Fibroblast of upper back skin (primary cell): ENCODE data around the gene PLB1.

Source experiments
- DNase-seq: peaks from one replicate; pipeline ENCODE4 v3.0.0-alpha.2; 2013

Gene PLB1

DNA sequence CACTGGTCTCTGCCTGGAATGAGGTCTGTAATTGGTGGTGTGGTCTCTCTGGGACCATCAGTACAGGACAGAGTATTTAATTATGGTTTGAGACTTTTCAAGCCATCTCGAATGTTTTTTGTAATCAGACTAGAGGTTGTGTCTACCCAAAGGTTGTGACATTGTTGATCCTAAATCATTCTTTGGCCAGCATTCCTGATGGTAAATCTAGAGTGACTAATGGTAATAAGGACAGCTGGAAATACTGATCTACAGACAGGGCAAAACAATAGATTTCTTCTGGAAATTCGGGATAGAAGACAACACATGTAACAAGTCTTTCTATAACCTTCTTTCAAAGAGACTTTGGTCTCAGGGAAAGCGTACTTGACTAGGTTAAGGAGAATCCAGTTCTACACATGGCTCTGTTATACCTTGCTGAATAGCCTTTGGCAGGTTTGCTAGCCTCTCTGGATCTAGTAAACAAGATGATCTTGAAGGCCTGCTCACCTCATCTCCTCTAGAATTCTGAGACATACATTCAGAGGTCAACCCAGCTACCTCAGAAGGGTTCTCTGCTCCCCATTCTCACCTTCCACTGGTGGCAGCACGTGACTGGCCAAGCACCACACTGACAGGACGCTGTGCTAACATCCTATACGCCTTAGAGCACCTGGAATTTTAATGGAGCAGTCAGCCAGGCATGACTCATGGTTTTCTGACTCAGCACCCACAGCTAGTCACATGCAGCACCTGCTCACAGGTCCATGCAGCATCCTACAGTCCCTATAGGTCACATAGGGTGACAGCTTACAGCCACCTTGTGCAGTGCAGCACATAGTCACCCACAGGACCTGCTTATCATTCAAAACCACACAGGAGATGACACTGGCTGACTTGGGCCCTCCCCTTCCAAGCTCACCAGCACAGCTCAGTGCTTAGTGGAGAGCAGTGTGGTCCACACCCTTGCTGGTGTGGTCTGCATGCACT, 12.2 kb downstream of the PLB1 start:
- DNase-seq = no peak

DNA sequence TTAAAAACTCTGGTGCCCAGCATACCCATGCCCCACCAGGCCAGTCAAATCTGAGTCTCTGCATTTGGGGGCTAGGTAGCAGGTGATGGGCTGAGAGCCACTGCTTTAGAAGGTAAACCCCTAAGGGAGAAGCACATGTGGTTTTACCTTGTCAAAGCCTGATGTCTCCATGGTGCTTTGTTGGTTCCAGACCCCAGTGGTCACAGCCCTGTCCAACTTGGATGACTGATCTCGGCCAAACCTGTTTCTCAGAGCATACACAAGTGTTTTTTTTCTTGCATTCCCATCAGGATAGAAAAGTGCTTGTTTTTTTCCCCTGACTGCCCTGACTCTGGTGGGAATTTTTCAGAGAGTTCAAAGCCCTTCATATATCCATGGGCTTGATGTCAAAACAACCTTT, 13.5 kb downstream of the PLB1 start:
- no peak for DNase-seq

DNA sequence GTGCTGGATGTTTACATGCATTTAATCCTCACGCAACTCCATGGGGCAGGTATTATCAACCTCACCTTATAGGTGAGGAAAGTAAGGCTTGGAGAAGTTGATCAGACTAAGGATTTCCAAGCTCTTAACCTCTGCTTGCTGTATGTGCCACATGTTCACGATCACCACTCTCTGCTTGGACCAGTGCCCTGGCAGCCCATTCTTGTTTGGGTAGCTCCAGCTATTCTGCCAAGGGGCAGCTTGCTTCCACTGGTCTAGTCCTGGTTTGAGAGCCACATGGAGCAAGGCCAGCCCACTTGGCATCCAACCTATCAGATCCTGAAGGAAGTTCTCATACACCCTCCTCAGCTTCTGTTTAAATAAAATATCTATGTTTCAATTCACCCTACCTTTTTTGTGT, 14.3 kb downstream of the PLB1 start:
- no peak for DNase-seq

DNA sequence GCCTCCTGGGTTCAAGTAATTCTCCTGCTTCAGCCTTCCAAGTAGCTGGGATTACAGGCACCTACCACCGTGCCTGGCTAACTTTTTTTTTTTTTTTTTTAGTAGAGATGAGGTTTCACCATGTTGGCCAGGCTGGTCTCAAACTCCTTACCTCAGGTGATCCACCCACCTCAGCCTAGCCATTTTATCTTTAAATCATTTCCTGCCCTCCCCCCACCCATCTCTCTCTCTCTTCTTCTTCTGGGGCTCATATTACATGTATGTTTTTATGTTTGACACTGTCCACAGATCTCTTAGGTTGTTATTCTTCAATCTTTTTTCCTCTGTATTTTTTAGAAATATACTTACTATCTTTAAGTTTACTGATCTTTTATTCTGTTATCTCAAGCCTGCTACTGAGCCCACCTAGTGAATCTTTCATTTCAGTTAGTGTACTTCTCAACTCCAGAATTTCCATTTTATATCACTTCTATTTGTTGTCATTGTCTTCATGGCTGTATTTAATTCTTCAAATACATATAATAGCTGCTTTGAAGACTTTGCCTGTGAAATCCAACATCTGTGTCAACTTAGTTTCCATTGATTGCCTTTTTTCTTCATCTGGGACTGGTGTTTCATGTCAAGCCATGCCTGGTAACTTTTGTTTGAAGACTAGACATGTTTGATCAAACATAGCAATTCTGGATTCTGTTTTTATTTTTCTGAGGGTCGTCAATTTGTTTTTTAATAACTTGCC, 16.2 kb downstream of the PLB1 start:
- DNase-seq = no peak

DNA sequence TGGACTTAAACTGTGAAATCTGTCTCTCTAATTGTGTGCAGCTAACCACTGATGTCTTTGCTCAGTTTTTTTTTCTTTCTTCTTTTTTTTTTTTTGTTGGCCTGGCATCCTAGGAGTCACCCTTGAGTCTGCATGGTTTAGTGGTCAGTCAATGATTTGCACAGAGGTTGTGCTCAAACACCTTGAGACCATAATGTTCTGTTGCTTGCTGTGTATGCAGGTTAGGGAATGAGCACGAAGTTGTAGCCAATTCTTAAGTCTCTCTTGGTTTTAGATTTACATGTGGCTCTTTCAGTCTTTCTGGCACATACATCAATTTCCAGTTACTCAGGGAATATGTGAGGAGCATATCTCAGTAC, 16.7 kb downstream of the PLB1 start:
- DNase-seq = no peak

DNA sequence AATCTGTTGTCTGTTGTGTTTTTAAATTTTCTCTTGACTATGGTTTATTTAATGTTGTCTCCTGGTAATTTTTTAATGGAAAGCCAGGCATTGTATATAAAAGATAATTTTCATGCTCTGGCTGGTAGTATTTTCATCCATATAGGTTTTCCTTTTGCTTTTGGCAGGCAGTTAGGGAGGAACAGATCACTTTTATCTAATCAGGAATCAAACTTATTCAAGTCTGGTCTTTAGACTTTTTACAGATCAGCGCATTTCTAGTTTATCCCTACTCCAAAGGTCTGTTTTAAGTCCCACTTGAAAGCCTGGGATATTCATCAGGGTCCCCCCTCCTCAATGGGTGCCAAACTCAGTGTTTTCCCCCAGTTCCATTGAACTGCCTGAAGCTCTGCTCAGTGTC, 17.2 kb downstream of the PLB1 start:
- no peak for DNase-seq

DNA sequence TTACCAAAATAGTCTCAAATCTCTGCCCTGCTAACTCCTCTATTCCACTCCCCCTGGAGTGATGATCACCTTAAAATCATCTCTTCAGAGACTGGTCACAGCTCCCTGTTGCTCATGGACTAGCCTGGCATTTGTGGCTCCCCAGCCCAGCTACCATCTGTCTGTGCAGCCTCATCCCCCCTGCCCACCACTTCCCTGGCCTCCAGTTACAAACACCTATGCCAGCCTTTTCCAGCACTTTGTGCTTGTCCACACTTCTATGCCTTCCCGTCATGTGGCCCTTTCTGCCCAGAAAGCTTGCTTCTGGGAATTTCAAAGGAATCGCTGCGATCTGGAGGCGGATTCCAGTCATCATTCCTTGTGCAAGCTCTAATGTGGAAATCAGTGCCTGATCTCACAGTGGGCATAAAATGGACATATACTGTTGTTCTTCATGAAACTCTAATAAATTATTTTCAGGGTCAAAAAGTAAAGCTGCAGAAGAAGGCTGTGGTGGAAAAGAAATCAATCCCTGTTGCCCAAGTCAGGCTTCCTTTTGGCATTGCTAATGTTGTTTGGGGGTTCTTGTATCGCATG, 19.4 kb downstream of the PLB1 start:
- no peak for DNase-seq

DNA sequence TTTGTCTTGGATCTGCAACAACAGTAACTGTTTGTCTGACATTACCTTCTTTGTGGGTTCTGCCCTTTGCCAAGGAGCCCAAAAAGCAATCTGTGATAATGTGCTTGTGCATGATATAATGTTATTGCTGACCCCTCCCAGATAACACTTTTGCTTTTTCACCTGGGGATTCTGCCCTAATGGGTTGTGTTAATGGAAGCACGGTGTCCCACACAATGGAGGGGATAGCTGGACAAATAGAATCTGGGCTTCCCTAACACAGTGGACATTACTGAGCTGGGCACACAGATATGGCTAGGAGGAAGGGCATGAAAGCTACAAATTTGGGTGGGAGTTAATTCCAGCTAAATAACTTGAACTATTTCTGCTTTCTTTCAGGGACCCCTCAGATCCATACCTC, 20.6 kb downstream of the PLB1 start:
- no peak for DNase-seq

DNA sequence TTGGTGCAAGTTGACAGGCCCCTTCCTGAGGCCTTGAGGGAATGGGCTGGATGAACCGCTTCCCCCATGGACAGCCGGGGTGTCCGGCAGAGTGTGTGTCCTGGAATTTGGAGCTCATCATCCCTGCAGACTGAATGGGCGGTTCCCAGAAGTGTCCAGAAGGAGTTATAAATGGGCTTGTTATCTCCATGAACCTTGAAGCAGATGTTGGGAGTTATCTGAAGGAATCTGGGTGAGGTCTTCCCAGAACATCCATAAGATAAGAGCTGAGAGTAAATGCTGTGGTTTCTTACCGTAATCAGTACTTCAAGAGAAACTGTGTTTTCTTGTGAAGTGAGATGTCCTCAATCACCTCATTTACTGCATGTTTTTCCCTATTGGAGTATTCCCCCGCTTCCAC, 21.1 kb downstream of the PLB1 start:
- DNase-seq = no peak

DNA sequence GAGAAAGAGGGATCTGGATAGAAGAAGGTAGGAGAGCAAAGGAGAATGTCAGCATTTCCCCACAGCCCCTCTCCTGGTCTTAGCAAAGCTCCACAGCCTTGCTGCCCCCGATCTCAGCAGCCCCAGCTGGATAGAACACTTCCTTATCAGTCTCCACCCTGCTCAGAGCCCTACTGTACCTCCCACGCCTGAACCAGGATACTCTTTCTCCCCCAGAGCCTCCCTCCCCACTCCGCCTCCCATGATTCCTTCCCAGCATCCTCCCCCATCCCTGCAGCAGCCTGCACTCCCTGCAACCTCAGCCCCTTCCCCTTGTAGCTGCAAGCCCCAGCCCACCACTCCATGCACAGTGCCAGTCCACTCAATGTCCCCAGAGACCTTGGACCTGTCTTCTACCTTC, 25.8 kb downstream of the PLB1 start:
- no peak for DNase-seq

DNA sequence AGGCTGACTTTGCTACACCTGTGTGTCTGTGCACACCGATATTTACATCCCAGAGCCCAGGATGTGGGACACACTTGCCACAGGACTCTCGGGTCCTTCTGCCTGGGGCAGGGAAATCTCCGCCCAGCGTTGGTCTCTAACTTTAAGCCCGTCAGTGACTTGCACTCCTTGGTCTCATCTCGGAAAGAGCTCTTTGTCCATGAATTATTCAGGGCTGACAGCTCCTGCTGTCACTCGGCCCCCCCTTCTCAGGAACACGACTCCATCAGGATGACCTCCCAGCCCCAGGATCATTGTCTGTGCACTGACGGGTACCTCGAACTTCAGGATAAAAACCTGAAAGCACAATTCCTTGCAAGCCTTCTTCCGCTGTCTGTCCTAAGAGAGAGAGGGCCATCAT, 26.6 kb downstream of the PLB1 start:
- no peak for DNase-seq

DNA sequence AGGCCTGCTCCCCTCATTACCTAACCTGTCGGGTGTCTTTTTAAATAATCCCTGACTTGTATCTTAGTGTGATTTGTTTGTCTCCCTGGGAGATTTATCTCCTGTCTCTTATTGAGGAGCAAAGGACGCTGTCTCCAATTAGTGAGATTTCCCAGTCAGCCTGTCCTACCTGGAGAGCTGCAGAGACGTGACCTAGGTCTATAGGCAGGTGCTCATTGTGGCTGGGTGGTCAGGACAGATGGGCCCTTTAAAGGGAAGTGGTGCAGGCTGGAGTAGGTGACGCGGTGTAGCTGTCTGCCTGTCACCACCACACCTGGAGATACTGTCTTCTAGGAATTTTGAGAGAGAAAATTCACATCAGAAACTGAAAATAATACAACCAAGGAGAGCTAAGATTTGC, 28.0 kb downstream of the PLB1 start:
- no peak for DNase-seq

DNA sequence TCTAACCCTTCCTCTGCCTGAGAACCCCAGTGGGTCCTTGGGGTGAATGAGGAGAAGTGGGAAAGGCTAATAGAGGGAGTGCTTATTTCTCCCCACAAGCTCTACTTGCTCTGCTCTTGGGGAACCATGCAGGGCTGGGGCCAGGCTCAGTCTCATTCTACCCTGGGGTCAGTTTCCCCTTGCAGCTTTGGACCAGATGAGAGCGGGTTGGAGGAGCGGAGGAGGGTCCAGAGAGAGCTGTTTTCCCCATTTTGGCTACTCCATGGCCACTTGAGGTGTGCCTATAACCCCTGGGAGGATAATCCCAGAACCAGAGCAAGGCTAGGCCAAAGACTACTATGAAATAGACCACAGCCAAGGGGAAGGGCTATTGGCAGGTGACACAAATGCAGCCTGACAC, 29.6 kb downstream of the PLB1 start:
- no peak for DNase-seq

DNA sequence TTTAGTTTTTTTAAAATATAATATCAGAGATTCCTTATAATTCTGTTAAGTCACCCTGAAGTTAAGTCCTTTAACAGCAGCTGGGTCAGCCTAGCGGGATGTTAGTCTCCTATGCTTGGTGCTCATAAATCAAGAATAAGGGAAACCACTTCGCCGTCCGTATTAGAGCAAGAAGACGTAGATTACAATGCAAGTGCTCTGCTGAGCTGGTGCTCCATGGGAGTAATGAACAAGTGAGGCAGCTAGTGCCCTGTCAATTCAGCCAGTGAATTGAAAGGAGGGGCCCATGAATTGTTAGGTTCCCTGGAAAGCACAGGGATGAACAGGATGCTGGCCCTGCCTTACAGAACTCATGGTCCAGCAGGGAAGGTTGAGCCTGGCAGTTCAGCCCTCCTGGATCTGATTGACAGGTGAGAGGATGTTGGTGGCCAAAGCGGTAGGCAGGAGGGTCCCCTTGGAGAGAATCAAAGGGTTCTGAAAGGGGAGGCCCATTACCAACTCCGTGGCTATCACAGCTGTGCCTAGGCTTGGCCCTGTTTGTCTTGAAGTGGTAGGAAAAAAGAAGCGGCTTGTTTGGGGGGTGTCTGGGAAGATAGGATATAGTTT, 30.8 kb downstream of the PLB1 start:
- no peak for DNase-seq

DNA sequence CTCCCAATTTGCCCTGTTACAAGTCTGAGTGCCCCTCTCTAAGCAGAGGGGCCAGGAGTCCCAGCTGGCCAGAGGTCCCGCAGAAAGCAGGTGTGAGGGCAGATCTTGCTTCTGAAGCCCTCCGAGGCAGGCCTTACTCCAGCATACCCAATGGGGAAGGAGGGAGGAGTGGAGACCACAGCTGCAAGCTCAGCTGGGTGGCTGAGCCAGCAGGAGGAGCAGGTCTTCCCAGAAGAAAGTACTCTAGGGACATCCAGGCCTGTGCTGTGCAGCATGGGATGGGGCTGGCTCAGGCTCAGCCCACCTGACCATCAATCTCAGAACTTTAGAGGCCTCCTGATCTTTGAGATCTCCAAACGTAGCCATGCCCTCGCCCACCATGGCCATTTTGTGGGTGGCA, 31.3 kb downstream of the PLB1 start:
- no peak for DNase-seq

DNA sequence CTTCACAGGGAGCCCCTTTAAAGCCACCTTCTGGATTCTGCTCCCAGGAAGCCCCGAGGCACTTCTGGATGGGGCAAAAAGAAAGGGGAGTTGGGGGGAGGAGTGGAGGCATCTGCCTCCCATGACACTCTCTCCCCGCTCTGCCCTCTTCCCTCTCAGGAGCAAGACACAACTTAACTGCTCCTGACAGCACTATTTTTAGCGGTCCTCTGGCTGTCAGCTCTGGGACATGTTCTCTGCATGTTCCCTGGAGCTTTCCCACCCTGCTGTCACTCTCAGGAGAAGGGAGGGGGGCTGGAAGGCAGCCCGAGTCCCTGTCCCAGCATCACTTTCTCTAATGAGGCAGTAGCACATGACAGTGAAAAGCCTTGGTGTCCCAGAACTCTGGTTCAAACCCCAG, 32.3 kb downstream of the PLB1 start:
- no peak for DNase-seq

DNA sequence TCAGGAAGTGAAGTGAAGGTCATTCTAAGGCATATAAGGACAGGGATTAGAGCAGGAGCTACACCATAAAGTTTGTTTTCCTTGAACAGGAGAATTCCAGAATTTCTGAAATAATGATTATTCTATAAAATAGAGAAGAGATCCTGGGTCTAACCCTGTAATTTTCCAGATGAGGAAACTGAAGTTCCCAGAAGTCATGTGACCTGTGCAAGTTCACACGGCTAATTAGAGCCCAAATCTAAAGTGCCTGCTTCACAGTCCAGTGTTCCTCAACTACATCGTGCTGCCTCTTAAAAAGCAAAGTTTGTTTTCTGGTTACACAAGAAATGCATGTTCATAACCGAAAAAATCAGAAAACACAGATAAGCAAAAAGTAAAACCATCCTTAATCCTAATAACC, 34.9 kb downstream of the PLB1 start:
- DNase-seq = no peak

DNA sequence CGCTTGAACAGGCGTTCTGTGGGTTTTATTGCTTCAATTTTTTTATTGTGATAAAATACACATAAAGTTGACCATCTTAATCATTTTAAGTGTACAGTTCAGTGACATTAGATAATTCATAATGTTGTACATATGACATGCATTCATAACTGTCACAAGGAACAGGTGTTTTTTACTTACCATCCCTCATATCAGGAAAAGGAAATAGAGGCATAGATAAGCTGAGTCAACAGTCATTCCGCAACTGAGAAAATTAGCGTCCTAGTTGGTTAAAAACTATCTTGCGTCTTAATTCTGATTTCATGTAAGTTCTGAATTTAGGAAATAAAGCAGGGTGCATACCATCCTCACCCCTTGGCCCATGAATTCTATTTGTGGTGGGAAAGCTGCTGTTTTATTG, 36.5 kb downstream of the PLB1 start:
- no peak for DNase-seq

DNA sequence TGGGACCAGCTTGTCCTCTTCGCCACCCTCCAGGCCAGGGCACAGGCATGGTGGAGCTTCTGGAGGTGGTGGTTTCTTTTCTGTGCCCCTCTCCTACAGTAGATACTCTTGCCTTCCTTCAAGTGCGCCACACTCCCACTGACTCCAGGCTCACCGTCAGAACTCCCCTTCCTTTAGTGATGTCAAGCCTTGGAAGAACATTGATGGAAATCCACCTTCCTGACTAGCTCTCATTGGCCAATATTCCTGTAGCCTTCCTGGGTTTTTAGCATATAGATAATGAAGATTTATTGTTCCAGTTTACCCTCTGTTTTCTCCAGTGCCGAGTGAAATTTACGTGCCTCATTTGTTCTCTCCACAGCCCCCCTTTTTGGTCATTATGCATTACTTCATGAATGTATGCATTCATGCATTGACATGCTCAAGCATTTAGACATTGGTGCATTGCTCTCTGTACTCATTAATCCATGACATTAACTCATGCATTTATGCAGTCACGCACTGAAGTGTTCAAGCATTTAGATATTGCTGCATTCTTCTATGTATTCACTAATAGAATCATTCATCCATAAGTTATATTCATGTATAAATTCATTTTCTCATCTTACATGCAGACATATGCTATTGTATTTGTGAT, 37.3 kb downstream of the PLB1 start:
- DNase-seq = no peak

DNA sequence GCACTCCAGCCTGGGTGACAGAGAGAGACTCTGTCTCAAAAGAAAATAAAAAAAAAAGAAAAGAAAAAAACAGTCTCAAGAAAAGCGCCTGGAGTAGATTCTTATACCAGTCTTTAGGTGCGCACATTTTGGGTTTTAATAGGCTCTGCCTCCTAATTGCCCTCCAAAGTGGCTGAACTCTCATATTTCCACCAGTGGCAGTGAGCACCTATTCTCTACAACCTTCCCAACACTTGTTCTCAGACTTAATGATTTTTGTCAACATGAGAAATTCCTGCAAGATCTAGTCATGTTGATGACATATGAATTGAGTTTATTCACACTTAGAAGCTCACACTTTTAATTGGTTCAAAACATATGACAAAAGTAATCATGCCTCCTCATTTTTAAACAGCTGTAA, 39.0 kb downstream of the PLB1 start:
- no peak for DNase-seq

DNA sequence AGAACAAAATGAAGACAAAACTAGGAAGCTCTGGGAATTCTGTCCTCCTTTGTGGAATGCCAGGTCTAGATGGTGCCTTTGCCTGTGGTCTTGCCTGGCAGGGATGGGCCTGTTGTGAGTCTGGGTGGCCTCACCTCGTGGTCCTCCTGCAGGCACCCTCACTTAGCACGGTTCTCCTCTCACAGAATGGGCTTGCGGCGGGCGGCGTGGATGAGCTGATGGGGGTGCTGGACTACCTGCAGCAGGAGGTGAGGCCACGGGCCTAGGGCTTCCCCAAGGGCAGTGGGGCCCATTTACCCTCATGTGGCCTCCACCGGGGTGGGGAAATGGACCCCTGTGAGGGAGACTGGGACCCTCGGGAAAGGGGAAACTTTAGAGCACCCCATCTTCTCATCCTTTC, 42.3 kb downstream of the PLB1 start:
- no peak for DNase-seq

DNA sequence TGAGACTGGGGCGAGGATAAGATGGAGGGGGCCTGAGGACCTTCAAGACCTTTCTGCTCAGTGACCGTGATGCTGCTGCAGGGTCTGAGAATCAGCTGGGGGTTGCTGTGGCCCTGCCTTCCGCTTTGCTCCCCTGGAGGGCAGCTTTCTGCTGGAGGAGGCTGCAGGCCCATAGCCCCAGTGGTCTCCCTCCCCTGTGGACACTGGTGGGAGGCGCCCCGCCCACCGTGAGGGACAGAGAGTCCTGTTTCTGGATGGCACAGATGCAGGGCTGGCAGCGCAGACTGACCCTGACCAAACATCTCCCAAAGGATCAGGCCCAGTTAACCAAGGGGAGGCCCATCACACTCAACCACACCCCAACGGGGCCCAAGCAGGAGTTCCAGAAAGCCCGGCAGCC, 42.8 kb downstream of the PLB1 start:
- DNase-seq = no peak

DNA sequence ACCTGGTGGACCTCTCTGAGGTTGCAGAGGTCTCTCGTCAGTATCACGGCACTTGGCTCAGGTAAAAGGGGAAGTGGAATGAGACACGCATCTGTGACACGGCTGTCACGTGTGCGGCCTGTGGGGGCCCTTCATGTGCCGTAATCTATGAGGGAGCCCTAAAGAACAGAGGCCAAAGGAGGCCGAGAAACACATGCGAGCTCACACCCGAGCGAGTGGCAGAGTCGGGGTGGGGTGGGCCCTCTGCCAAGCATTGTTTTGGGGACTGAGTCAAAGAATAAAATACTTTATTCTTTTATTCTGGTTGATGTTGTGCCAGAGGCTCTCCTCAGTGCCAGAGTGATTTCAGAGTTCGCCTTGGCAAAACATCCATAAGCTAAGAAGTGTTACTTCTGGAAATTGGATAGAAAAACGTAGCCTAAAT, 43.3 kb downstream of the PLB1 start:
- no peak for DNase-seq
